Measurements from ENCODE around the gene PTK6. TPM values are rescaled to one million over a fixed set of nuclear protein-coding genes. Genes with fewer than 3 reads are reported as not detected.
A peak's percentile ranks its signal among the peaks of the same experiment; 100 is the strongest.

Gene PTK6
- total RNA-seq, 4 donors from 2014 or later: 0.36 TPM; not detected in 3

- Histone ChIP-seq H3K9me3 (no peaks in the 10 kb centered on the region), H3K4me3 (no peak overlapping the region), H3K27ac (peak overlapping the region in 1 of 4 donors; percentile 43), H3K27me3 (no peaks in the 10 kb centered on the region), H3K36me3 (peaks cover 0 to 36% of the 10 kb centered on the region in 2 donors), H3K4me1 (peaks cover 0 to 5% of the 10 kb centered on the region in 2 donors)
- DNase-seq (no peak), ATAC-seq (no peak)
- intact Hi-C loops (cut with DNase I; ENCODE audit: low total_unique reads) (no loop called here), in situ Hi-C loops (cut with MboI; ENCODE audit: low sequenced_read_pairs in 4 of 4) (no loop called here)
- no peak for TF ChIP-seq CTCF (IDR thresholded peaks at IDR 0.05 in 4 of 5, conservative IDR thresholded peaks at IDR 0.05 in 1 of 5)
- TF ChIP-seq POLR2A (IDR thresholded peaks at IDR 0.05): no peak
Observed at GRCh38 chr20:63487116-63487764, 49.9 kb downstream of the PTK6 start.

GRCh38 chr20:63486300-63486855 is 50.8 kb downstream of the PTK6 start:
- TF ChIP-seq POLR2A (IDR thresholded peaks at IDR 0.05) (no peak), CTCF (IDR thresholded peaks at IDR 0.05 in 4 of 5, conservative IDR thresholded peaks at IDR 0.05 in 1 of 5) (no peak)
- ATAC-seq: no peak

GRCh38 chr20:63484651-63485403 is 52.3 kb downstream of the PTK6 start:
- intact Hi-C loops (cut with DNase I; ENCODE audit: low total_unique reads) (no loop called here), in situ Hi-C loops (cut with MboI; ENCODE audit: low sequenced_read_pairs in 4 of 4) (no loop called here)
- H3K4me1 ChIP-seq: peaks cover 0 to 5% of the 10 kb centered on the region in 2 donors
- TF ChIP-seq POLR2A (IDR thresholded peaks at IDR 0.05) (no peak), CTCF (IDR thresholded peaks at IDR 0.05 in 4 of 5, conservative IDR thresholded peaks at IDR 0.05 in 1 of 5) (no peak)
- peaks cover 0 to 12% of the 10 kb centered on the region in 2 donors for H3K36me3 ChIP-seq
- ATAC-seq: peak in 1 of 2 donors; percentile 9
- no peaks in the 10 kb centered on the region for H3K9me3 ChIP-seq
- peak overlapping the region in 2 of 4 donors; percentile 6 to 16 for H3K27ac ChIP-seq
- H3K27me3 ChIP-seq: peaks cover 0 to 8% (median 0%) of the 10 kb centered on the region in 3 donors
- DNase-seq: no peak
- no peak overlapping the region for H3K4me3 ChIP-seq

More at GRCh38 chr20:63486300-63486855, 50.8 kb downstream of the PTK6 start:
- H3K36me3 ChIP-seq: peaks cover 0 to 28% of the 10 kb centered on the region in 2 donors
- peaks cover 0 to 5% of the 10 kb centered on the region in 2 donors for H3K4me1 ChIP-seq
- no peak overlapping the region for H3K4me3 ChIP-seq
- intact Hi-C loops (cut with DNase I; ENCODE audit: low total_unique reads): no loop called here
- H3K9me3 ChIP-seq: no peaks in the 10 kb centered on the region
- no peak overlapping the region for H3K27ac ChIP-seq
- in situ Hi-C loops (cut with MboI; ENCODE audit: low sequenced_read_pairs in 4 of 4): no loop called here
- no peaks in the 10 kb centered on the region for H3K27me3 ChIP-seq
- peak in 1 of 2 donors; percentile 43 for DNase-seq

GRCh38 chr20:63484236-63484635 is 52.9 kb downstream of the PTK6 start:
- Histone ChIP-seq H3K4me3 (no peak overlapping the region), H3K36me3 (peaks cover 0 to 6% of the 10 kb centered on the region in 2 donors), H3K9me3 (no peaks in the 10 kb centered on the region), H3K27ac (peak overlapping the region in 2 of 4 donors; percentile 6 to 16), H3K27me3 (peaks cover 2 to 12% (median 2%) of the 10 kb centered on the region in 3 donors), H3K4me1 (peaks cover 0 to 5% of the 10 kb centered on the region in 2 donors)
- ATAC-seq (peak in 1 of 2 donors; percentile 0), DNase-seq (no peak)
- in situ Hi-C loops (cut with MboI; ENCODE audit: low sequenced_read_pairs in 4 of 4): no loop called here
- intact Hi-C loops (cut with DNase I; ENCODE audit: low total_unique reads): no loop called here
- TF ChIP-seq POLR2A (IDR thresholded peaks at IDR 0.05) (no peak), CTCF (IDR thresholded peaks at IDR 0.05 in 4 of 5, conservative IDR thresholded peaks at IDR 0.05 in 1 of 5) (no peak)

All from gastrocnemius medialis (tissue), 4 donors.